GM10266 (cell line): ENCODE measurements around the gene AIG1.
"Not testable (repeated sequence)": the region's sequence is repeated elsewhere in the genome, so short reads cannot be mapped to it uniquely, and the experiment has no call there.

ENCODE experiments used
- DNase-seq: peaks from one replicate; pipeline ENCODE4 v3.0.0; 2012; ENCODE audit errors: extremely low spot score
- CTCF ChIP-seq: IDR thresholded peaks from 2 replicates; pipeline ENCODE4 v1.5.1; 2012; ENCODE audit warnings: mild to moderate bottlenecking, low read depth; ENCODE audit not compliant: control insufficient read depth, insufficient read depth; ENCODE audit errors: missing control alignments

Gene AIG1

GRCh38 chr6:143238306-143238705, 177.6 kb downstream of the AIG1 start:
- no peak for DNase-seq
- no peak for TF ChIP-seq CTCF

GRCh38 chr6:143241111-143241510, 180.4 kb downstream of the AIG1 start:
- TF ChIP-seq CTCF = no peak
- DNase-seq = no peak

- no peak for DNase-seq
- TF ChIP-seq CTCF = no peak
Measured at GRCh38 chr6:143241911-143242310, 181.2 kb downstream of the AIG1 start.

GRCh38 chr6:143243786-143244185, 183.1 kb downstream of the AIG1 start:
- no peak for TF ChIP-seq CTCF
- no peak for DNase-seq

- no peak for TF ChIP-seq CTCF
- DNase-seq = no peak
Measured at GRCh38 chr6:143245656-143246055, 185.0 kb downstream of the AIG1 start.

- DNase-seq = not testable (repeated sequence)
Measured at GRCh38 chr6:143246166-143246775, 185.6 kb downstream of the AIG1 start.

GRCh38 chr6:143247586-143247985, 186.9 kb downstream of the AIG1 start:
- DNase-seq = no peak
- TF ChIP-seq CTCF = no peak

GRCh38 chr6:143248359-143248758, 187.7 kb downstream of the AIG1 start:
- DNase-seq = no peak
- no peak for TF ChIP-seq CTCF
